Liver (tissue), 9 donors: ENCODE data around the gene CDH4. TPM values are rescaled to one million over a fixed set of nuclear protein-coding genes. Genes with fewer than 3 reads are reported as not detected.

Experiments used
- DNase-seq: peaks from one replicate; pipeline ENCODE4 v3.0.0-alpha.2; 2017; ENCODE audit warnings: low spot score
- H3K27ac ChIP-seq, 2 donors: one replicate each; pipeline ENCODE4 v1.7.0; 2013; ENCODE audit warnings: inconsistent platforms in 2 of 2, low read length in 2 of 2, control low read depth in 1 of 2, low read depth in 1 of 2, mild to moderate bottlenecking in 1 of 2
- H3K27me3 ChIP-seq, 4 donors: one replicate each; pipeline versions ENCODE4 v1.6.1 to v1.7.0; 2013; ENCODE audit warnings: low read length in 3 of 4, inconsistent platforms in 1 of 4, mild to moderate bottlenecking in 1 of 4, moderate library complexity in 1 of 4; ENCODE audit not compliant: control insufficient read depth in 4 of 4, insufficient read depth in 4 of 4
- H3K36me3 ChIP-seq, 4 donors: one replicate each; pipeline versions ENCODE4 v1.6.1 to v1.7.0; 2013; ENCODE audit warnings: low read length in 3 of 4, mild to moderate bottlenecking in 3 of 4, low read depth in 1 of 4, moderate library complexity in 1 of 4; ENCODE audit not compliant: control insufficient read depth in 4 of 4, insufficient read depth in 3 of 4
- H3K4me1 ChIP-seq, 4 donors: one replicate each; pipeline versions ENCODE4 v1.6.1 to v1.7.0; 2013; ENCODE audit warnings: low read length in 3 of 4, mild to moderate bottlenecking in 3 of 4, moderate library complexity in 1 of 4; ENCODE audit not compliant: control insufficient read depth in 4 of 4, insufficient read depth in 4 of 4
- H3K4me3 ChIP-seq, 3 donors: one replicate each; pipeline versions ENCODE4 v1.6.1 to v1.7.0; 2013; ENCODE audit warnings: low read length in 3 of 3, control low read depth in 1 of 3, low read depth in 1 of 3, mild to moderate bottlenecking in 1 of 3
- H3K9ac ChIP-seq, 2 donors: one replicate each; pipeline ENCODE4 v1.7.0; 2013; ENCODE audit warnings: low read length in 2 of 2, mild to moderate bottlenecking in 2 of 2, moderate library complexity in 2 of 2, control low read depth in 1 of 2, low read depth in 1 of 2
- H3K9me3 ChIP-seq, 4 donors: one replicate each; pipeline versions ENCODE4 v1.6.1 to v1.7.0; 2013; ENCODE audit warnings: low read length in 3 of 4; ENCODE audit not compliant: control insufficient read depth in 4 of 4
- CTCF ChIP-seq: fragments of 150-350 bp; IDR thresholded peaks from 2 replicates; pipeline ENCODE4 v1.5.1; 2017; ENCODE audit warnings: improper control_type of control experiment, low read depth, low read length; ENCODE audit not compliant: missing input control
- EGR1 ChIP-seq, 2 donors: IDR thresholded peaks; 2 replicates each; pipeline ENCODE4 v1.6.1; 2016 to 2018; ENCODE audit warnings: antibody characterized with exemption in 2 of 2, low read depth in 2 of 2
- FOXA1 ChIP-seq: IDR thresholded peaks from 2 replicates; pipeline ENCODE4 v1.6.1; 2016; ENCODE audit warnings: antibody characterized with exemption
- FOXA2 ChIP-seq: IDR thresholded peaks from 2 replicates; pipeline ENCODE4 v1.6.1; 2016; ENCODE audit warnings: antibody characterized with exemption
- GABPA ChIP-seq, 2 donors: IDR thresholded peaks in 1 of 2; conservative IDR thresholded peaks in 1 of 2; 2 replicates each; pipeline ENCODE4 v1.6.1; 2016; ENCODE audit warnings: antibody characterized with exemption in 2 of 2, mild to moderate bottlenecking in 1 of 2, moderate library complexity in 1 of 2
- HNF4A ChIP-seq, 2 donors: conservative IDR thresholded peaks; 2 replicates each; pipeline ENCODE4 v1.6.1; 2016; ENCODE audit warnings: antibody characterized with exemption in 2 of 2, mild to moderate bottlenecking in 2 of 2
- HNF4G ChIP-seq: IDR thresholded peaks from 2 replicates; pipeline ENCODE4 v1.6.1; 2016; ENCODE audit warnings: antibody characterized with exemption
- JUND ChIP-seq, 2 donors: IDR thresholded peaks; 2 replicates each; pipeline ENCODE4 v1.6.1; 2016; ENCODE audit warnings: antibody characterized with exemption in 2 of 2
- NR2F2 ChIP-seq: IDR thresholded peaks from 2 replicates; pipeline ENCODE4 v1.6.1; 2016; ENCODE audit warnings: antibody characterized with exemption
- RAD21 ChIP-seq, 2 donors: IDR thresholded peaks; 2 replicates each; pipeline ENCODE4 v1.6.1; 2016; ENCODE audit warnings: antibody characterized with exemption in 2 of 2, mild to moderate bottlenecking in 2 of 2
- REST ChIP-seq: IDR thresholded peaks from 2 replicates; pipeline ENCODE4 v1.6.1; 2016; ENCODE audit warnings: antibody characterized with exemption, mild to moderate bottlenecking
- RXRA ChIP-seq, 2 donors: IDR thresholded peaks; 2 replicates each; pipeline ENCODE4 v1.6.1; 2017 to 2018; ENCODE audit warnings: antibody characterized with exemption in 2 of 2, mild to moderate bottlenecking in 1 of 2
- SP1 ChIP-seq: IDR thresholded peaks from 2 replicates; pipeline ENCODE4 v1.6.1; 2018; ENCODE audit warnings: antibody characterized with exemption, mild to moderate bottlenecking
- TAF1 ChIP-seq: conservative IDR thresholded peaks from 2 replicates; pipeline ENCODE4 v1.6.1; 2016; ENCODE audit warnings: antibody characterized with exemption, mild to moderate bottlenecking
- YY1 ChIP-seq: IDR thresholded peaks from 2 replicates; pipeline ENCODE4 v1.6.1; 2016; ENCODE audit warnings: antibody characterized with exemption, mild to moderate bottlenecking
- WGBS: extraction: QIAGEN DNeasy Blood & Tissue Kit; methylation state at CpG from one replicate; pipeline ENCODE4 v1.1.7; 2013; 5-methylcytosine and 5-hydroxymethylcytosine counted together
- polyA plus RNA-seq, 2 donors: library from polyadenylated mRNA; stranded (reverse) in 1 of 2; unstranded in 1 of 2; fragments of 200-250 nt in 1 of 2; fragments of >200 nt in 1 of 2; fragmentation: Nextera tagmentation in 1 of 2; extraction: Ambion mirVana in 1 of 2; gene quantifications; one replicate each; pipeline versions ENCODE4 v1.2.1 to v1.2.3, GENCODE V29; 2013 to 2015
- total RNA-seq, 2 donors: library from RNA; depleted of rRNA; stranded (reverse); fragments of >200 nt; gene quantifications; one replicate each; pipeline ENCODE4 v1.2.3, GENCODE V29; 2014
- TF ChIP-seq, protein P1 (sequence below): IDR thresholded peaks from 2 replicates; pipeline ENCODE4 v1.6.1; 2016; ENCODE audit warnings: antibody characterized with exemption
- TF ChIP-seq, protein P2 (sequence below): IDR thresholded peaks from 2 replicates; pipeline ENCODE4 v1.6.1; 2016; ENCODE audit warnings: antibody characterized with exemption
- donor health status: healthy.
- donor health status: healthy.
- donor health status: healthy.
- donor health status: healthy.
- donor health status: healthy.

The CDH4 gene
- total and polyA plus RNA-seq, 4 donors = 0.03 to 0.25 (median 0.19) TPM; not detected in 1

GRCh38 chr20:61755971-61756845, 504.1 kb downstream of the CDH4 start:
- 75% methylated on average over 15 of the region's 15 CpGs for WGBS
- no peak for DNase-seq
- no peaks in the 10 kb centered on the region for H3K27me3 ChIP-seq
- no peaks in the 10 kb centered on the region for H3K36me3 ChIP-seq
- TF ChIP-seq, protein P1, sequence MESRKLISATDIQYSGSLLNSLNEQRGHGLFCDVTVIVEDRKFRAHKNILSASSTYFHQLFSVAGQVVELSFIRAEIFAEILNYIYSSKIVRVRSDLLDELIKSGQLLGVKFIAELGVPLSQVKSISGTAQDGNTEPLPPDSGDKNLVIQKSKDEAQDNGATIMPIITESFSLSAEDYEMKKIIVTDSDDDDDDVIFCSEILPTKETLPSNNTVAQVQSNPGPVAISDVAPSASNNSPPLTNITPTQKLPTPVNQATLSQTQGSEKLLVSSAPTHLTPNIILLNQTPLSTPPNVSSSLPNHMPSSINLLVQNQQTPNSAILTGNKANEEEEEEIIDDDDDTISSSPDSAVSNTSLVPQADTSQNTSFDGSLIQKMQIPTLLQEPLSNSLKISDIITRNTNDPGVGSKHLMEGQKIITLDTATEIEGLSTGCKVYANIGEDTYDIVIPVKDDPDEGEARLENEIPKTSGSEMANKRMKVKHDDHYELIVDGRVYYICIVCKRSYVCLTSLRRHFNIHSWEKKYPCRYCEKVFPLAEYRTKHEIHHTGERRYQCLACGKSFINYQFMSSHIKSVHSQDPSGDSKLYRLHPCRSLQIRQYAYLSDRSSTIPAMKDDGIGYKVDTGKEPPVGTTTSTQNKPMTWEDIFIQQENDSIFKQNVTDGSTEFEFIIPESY = no peak
- no peak for TF ChIP-seq EGR1 (IDR thresholded peaks at IDR 0.05; ENCODE audit: low read depth in 2 of 2)
- TF ChIP-seq TAF1 = no peak
- TF ChIP-seq RAD21 (IDR thresholded peaks at IDR 0.05) = no peak
- TF ChIP-seq YY1 = no peak
- TF ChIP-seq CTCF = no peak
- TF ChIP-seq SP1 = no peak
- TF ChIP-seq REST = no peak
- TF ChIP-seq GABPA (IDR thresholded peaks at IDR 0.05 in 1 of 2, conservative IDR thresholded peaks at IDR 0.05 in 1 of 2) = no peak
- TF ChIP-seq, protein P2, sequence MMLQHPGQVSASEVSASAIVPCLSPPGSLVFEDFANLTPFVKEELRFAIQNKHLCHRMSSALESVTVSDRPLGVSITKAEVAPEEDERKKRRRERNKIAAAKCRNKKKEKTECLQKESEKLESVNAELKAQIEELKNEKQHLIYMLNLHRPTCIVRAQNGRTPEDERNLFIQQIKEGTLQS = no peak
- no peak for TF ChIP-seq RXRA (IDR thresholded peaks at IDR 0.05)
- no peak for TF ChIP-seq HNF4A (conservative IDR thresholded peaks at IDR 0.05)
- TF ChIP-seq FOXA1 = no peak
- no peak for TF ChIP-seq HNF4G
- TF ChIP-seq NR2F2 = no peak
- no peak for TF ChIP-seq JUND (IDR thresholded peaks at IDR 0.05)
- no peak for TF ChIP-seq FOXA2
- peaks cover 0 to under 1% (median 0%) of the 10 kb centered on the region in 4 donors for H3K9me3 ChIP-seq
- no peak overlapping the region for H3K4me3 ChIP-seq
- no peak overlapping the region for H3K9ac ChIP-seq
- H3K4me1 ChIP-seq = no peaks in the 10 kb centered on the region
- H3K27ac ChIP-seq = no peak overlapping the region
